Measurements from ENCODE around the gene RAPGEF1. TPM values are rescaled to one million over a fixed set of nuclear protein-coding genes. Genes with fewer than 3 reads are reported as not detected.

Gene RAPGEF1
- total RNA-seq, 1 experiment from 2014 or later = 61.5 TPM

DNA sequence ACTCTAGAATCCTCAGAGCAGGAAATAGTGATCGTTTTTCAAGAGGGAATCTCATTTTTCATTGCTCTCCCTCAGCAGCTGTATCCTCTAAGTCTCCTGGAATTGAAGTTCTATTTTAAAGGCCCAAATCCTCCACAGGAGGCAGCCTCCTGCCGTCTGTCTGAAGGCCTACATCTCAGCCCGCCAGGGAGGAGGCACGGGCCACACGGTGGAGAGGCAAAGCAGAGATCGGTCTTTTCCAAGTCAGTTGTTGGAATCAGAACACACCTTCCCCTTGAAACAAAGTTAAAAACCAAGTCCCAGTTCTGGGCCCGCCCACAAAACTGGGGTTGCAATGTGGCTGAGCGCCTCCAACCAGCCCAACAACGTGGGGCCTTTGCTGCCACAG is 68.7 kb downstream of the RAPGEF1 start:
- Histone ChIP-seq H3K4me3 (ENCODE audit: low read depth, low read length, poor library complexity, severe bottlenecking) (no peak overlapping the region), H3K9me3 (ENCODE audit: low read depth, low read length, poor library complexity, severe bottlenecking) (no peaks in the 10 kb centered on the region), H3K27me3 (replicated peaks; ENCODE audit: insufficient read depth, low read depth, low read length, poor library complexity) (no peaks in the 10 kb centered on the region), H3K27ac (ENCODE audit: low read depth, low read length, poor library complexity, severe bottlenecking) (peak overlapping the region; percentile 40), H3K4me1 (ENCODE audit: insufficient read depth, low read length, poor library complexity, severe bottlenecking) (peaks cover 41% of the 10 kb centered on the region), H3K36me3 (ENCODE audit: insufficient read depth, low read length, poor library complexity, severe bottlenecking) (no peaks in the 10 kb centered on the region)
- CTCF ChIA-PET = no interaction called here
- POLR2A ChIA-PET (ENCODE audit: low non-redundant PET) = no interaction called here
- peak; percentile 47 for DNase-seq (ENCODE audit: low spot score)
- no TSS peak for BruUV-seq (replicated peaks)
- TF ChIP-seq CTCF (conservative IDR thresholded peaks at IDR 0.05; ENCODE audit: low read depth, low read length) (peak; percentile 34; the same call in 1 of the 2 replicates), EZH2 (IDR thresholded peaks at IDR 0.05; ENCODE audit: borderline replicate concordance, low read depth, low read length, poor library complexity, severe bottlenecking) (no peak)
- intact Hi-C loops (cut with micrococcal nuclease; ENCODE audit: unreplicated experiment) = no loop called here

- H3K9me3 ChIP-seq (ENCODE audit: low read depth, low read length, poor library complexity, severe bottlenecking) = no peaks in the 10 kb centered on the region
- no TSS peak for BruUV-seq (replicated peaks)
- ChIA-PET POLR2A (ENCODE audit: low non-redundant PET) (no interaction called here), CTCF (no interaction called here)
- no peaks in the 10 kb centered on the region for H3K27me3 ChIP-seq (replicated peaks; ENCODE audit: insufficient read depth, low read depth, low read length, poor library complexity)
- intact Hi-C loops (cut with micrococcal nuclease; ENCODE audit: unreplicated experiment) = no loop called here
- TF ChIP-seq EZH2 (IDR thresholded peaks at IDR 0.05; ENCODE audit: borderline replicate concordance, low read depth, low read length, poor library complexity, severe bottlenecking) (no peak), CTCF (conservative IDR thresholded peaks at IDR 0.05; ENCODE audit: low read depth, low read length) (no peak)
- H3K36me3 ChIP-seq (ENCODE audit: insufficient read depth, low read length, poor library complexity, severe bottlenecking) = no peaks in the 10 kb centered on the region
- H3K4me1 ChIP-seq (ENCODE audit: insufficient read depth, low read length, poor library complexity, severe bottlenecking) = peaks cover 35% of the 10 kb centered on the region
- no peak overlapping the region for H3K4me3 ChIP-seq (ENCODE audit: low read depth, low read length, poor library complexity, severe bottlenecking)
- no peak for DNase-seq (ENCODE audit: low spot score)
- H3K27ac ChIP-seq (ENCODE audit: low read depth, low read length, poor library complexity, severe bottlenecking) = peak overlapping the region; percentile 40
Measured at GRCh38 chr9:131670247-131671132, 69.4 kb downstream of the RAPGEF1 start.

DNA sequence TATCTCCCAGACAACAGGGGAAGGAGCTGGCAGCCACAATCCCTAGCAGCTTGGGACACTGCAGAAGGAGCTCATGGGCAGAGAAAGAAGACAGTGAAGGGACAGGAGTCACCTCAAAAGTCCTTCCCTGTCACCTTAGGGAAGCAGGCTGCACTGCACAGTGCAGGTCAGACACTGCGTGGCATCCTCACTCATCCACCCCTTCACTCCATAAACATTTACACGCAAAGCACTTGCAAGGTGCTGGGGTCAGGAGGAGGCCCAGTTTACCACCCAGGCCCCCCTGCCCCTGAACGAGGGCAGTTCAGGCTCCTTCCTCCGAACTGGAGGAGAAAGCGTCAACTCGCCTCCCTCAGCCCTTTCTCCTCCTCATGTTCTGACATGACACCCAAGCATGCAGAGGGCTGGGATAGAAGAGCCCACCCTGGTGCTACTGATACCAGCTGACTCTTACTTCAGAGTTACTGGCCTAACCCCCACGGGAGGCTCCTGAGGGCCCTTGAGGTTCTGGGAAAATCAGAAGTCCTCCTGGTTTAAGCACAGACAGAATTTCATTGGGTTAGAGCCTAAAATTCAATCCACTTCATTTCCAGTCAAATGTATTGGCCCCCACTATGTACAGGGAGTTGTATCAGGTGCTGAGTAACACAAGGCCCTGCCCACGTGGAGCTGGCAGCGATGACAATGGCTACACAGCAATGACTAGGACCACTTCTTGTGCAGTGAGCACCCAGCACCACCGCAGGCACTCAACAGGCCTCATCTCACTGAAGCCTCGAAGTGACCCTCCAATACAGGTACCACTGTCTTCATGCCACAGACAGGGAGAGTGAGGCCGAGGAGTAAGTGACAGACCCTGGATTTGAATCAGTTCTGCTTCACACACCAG is 70.4 kb downstream of the RAPGEF1 start:
- Histone ChIP-seq H3K36me3 (ENCODE audit: insufficient read depth, low read length, poor library complexity, severe bottlenecking) (no peaks in the 10 kb centered on the region), H3K4me1 (ENCODE audit: insufficient read depth, low read length, poor library complexity, severe bottlenecking) (peaks cover 34% of the 10 kb centered on the region), H3K4me3 (ENCODE audit: low read depth, low read length, poor library complexity, severe bottlenecking) (no peak overlapping the region), H3K27me3 (replicated peaks; ENCODE audit: insufficient read depth, low read depth, low read length, poor library complexity) (no peaks in the 10 kb centered on the region), H3K9me3 (ENCODE audit: low read depth, low read length, poor library complexity, severe bottlenecking) (no peaks in the 10 kb centered on the region), H3K27ac (ENCODE audit: low read depth, low read length, poor library complexity, severe bottlenecking) (no peak overlapping the region)
- TF ChIP-seq CTCF (conservative IDR thresholded peaks at IDR 0.05; ENCODE audit: low read depth, low read length) = no peak
- no peak for TF ChIP-seq EZH2 (IDR thresholded peaks at IDR 0.05; ENCODE audit: borderline replicate concordance, low read depth, low read length, poor library complexity, severe bottlenecking)
- BruUV-seq (replicated peaks) = no TSS peak
- intact Hi-C loops (cut with micrococcal nuclease; ENCODE audit: unreplicated experiment) = no loop called here
- ChIA-PET POLR2A (ENCODE audit: low non-redundant PET) (no interaction called here), CTCF (no interaction called here)
- no peak for DNase-seq (ENCODE audit: low spot score)

All from A673 (cell line).